ENCODE data around the gene SLC25A39.

The SLC25A39 gene

GRCh38 chr17:44272321-44272951, 52.2 kb downstream of the SLC25A39 start:
- no peak for DNase-seq
